Measurements from ENCODE around the gene FRY.

Gene FRY

DNA sequence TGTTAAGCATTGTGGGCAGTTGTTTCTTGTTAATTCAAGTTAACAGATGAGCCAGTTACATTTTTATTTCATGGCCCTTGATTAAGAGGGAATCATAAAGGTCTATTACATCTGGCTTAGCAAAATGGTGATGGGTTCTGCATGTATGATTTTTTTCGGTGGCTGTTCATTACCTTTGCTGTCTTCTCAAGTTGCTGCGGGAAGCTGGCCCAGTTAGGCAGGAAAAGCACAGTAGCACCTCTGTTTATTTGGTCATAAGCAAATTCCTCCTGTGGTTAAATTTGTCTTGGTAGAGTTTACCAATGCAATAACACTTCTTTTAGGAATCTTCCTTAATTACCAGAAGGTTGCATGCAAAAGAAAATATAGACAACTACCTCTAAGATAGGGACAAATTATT lies 104.5 kb downstream of the FRY start:
- DNase-seq: no peak

- no peak for DNase-seq
Observed at GRCh38 chr13:32136716-32137115, 105.1 kb downstream of the FRY start.

DNA sequence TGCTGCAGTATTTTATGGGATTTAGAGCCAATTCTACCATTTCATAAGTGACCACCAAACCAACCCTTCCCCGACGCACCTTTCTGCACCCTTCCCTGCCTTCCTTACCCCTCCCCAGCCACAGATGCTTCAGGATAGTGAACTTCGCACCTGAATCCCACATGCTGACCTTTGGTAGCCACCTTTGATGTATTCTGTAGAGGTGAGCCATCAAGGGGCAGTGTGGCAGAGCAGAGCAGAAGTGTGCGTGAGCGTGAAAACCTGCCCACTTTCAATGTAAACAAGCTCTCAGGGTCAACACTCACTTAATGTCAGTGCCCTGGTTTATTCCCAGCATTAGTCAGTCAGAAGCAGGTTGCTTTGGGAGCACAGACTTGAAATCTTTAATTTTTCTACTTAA lies 107.7 kb downstream of the FRY start:
- no peak for DNase-seq

DNA sequence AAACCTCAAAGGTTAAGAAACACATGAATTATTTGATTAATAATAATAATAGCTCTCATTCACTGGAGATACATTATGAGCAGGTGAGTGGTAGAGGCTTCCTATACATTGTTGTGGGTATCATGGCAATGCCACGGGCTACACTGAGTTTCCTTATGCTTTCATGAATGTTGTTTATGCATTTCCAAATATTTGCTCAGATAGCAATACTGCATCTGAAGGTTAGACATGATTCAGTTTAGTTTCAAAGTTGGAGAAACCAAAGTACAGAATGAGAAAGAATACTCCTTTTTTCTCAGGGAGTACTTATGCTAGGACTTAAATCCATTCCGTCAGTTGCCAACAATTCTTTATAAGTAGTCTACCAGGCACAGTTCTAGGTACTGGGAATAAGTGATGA lies 108.5 kb downstream of the FRY start:
- no peak for DNase-seq

DNA sequence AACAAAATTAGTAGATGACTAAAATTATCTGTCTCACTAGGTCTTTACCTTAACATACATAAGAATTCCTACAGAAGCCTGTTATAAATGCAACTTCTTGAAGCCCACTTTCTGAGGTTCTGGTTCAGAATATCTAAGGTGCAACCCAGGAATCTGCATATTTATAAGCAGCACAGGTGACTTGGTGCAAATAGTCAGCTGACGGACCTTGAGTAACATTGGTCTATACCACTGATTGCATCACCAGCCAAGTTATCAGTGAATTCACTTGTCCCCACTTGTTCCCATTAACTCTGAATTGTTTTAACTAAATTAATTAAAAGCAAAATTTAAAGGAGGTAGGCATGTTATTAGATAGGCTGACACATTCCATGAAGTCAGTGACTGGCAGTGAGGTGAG lies 109.9 kb downstream of the FRY start:
- no peak for DNase-seq

- no peak for DNase-seq
Observed at GRCh38 chr13:32142115-32142514, 110.5 kb downstream of the FRY start.

- DNase-seq: no peak
Observed at GRCh38 chr13:32142956-32143375, 111.4 kb downstream of the FRY start.

DNA sequence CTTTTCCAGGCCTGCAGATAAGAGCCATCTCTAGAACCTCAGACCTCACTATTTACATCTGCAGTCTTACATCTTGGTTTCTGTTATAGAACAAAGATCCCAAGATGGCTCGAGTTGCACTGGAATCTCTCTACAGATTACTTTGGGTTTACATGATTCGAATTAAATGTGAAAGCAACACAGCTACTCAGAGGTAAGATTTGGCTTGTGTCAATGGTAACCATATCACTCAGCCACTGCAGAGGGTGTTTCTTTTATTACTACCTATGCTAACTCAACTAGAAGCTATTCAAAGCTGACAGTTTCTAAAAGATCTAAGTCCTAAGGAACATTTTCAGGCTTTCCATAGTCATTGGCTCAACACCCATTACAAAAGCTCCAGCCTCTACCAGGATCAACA lies 115.6 kb downstream of the FRY start:
- no peak for DNase-seq

DNA sequence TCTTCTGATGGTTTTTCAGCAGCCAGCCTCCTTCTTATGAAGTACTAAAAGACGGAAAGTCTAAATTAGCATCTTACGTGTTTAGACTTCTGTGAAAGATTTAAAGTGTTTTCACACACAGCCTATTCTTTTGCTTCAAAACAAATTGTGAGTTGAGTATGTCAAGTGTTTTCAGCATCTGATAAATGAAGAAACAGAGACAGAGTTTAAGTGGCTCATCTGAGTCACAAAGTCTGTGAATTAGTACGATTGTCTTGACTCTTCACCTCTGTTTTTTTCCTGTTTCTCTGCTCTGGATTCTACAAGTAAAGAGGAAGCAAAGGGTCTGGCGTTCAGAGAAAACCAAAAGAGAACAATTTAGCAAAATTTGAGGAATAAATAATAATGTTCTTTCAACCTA lies 116.4 kb downstream of the FRY start:
- no peak for DNase-seq

- no peak for DNase-seq
Observed at GRCh38 chr13:32150239-32150638, 118.7 kb downstream of the FRY start.

- DNase-seq: no peak
Observed at GRCh38 chr13:32150794-32151193, 119.2 kb downstream of the FRY start.

DNA sequence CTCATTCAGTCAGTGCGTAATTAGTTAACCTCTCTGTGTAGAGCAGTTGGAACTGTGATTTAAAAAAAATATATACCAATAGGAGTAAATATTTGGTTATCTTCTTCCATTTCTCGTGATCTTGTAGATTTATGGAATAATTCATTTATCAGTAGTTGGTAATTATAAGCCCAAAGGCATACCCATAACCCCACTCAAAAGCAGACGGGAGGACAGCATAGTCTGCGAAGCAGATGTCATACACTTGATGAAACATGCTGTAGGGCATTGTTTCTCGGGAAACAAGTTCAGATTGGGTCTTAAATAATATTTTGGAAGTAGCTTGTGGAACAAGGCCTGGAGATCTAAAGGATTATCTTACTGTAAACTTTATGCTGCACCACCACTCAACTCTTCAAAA lies 119.7 kb downstream of the FRY start:
- no peak for DNase-seq

- no peak for DNase-seq
Observed at GRCh38 chr13:32153056-32153455, 121.5 kb downstream of the FRY start.

GRCh38 chr13:32159137-32159869 lies 127.7 kb downstream of the FRY start:
- no peak for DNase-seq

DNA sequence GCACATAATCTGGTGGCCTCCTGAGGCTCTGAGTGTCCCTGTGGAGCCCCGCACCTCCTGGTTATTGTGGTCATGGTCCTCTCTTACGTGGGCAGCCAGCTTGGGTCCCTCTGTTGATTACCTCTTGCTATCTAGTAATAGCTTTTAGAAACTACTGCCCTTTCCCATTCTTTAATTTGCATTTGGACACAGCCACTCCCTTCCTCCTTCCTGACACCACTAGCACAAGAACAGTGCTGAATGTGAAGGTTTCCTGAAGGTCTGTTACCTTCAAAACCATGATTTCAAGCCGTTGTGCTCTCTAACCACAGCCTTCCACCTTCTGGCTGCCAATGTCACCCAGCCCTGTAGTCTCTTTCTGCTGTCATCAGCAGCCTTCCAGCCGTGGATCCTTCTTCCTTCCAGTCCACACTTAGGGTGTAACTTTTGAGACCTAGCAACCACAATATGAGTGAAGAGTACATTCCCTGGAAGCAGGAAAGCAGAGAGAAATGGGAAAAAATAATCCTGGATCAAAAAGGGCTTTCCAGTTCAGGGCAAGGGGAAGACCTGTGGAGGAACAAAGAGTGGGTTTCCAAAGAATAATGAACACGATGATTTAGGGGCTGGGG lies 130.9 kb downstream of the FRY start:
- no peak for DNase-seq

- DNase-seq: peak; percentile 14
Observed at GRCh38 chr13:32164622-32165268, 133.2 kb downstream of the FRY start.

DNA sequence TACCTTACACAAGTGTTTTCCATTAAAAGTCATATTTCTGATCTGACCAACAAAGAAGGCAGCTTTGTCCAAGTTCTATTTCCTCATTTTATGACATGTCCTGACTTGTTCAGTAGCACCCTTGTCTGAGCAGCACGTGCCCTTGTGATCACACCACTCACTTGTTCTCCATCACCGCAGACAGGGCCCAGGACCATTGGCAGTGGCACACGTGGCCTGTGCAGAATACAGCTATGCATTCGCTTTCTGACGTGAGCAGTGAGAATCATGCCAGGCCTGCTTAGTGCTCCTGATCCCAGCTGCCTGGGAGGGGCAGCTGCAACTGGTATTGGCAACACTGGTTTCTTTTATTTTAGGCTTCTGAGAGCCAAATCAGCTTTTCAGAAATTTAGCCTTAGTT lies 134.2 kb downstream of the FRY start:
- no peak for DNase-seq

DNA sequence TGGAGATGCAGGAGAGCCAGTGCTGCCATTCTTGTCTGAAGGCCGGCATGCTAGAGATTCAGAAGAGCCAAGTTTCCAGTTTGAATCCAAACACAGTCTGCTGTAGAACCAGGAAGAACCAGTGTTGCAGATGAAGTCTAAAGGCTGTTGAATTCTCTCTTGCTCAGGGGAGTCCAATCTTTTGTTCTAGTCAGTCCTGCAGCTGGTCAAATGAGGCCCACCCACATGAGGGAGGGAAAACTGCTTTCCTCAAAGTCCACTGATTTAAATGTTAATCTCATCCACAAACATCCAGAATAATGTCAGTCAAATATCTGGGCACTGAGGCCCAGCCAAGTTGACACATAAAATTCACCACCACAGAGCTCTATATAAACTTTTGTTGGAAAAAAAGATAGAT lies 136.6 kb downstream of the FRY start:
- no peak for DNase-seq

DNA sequence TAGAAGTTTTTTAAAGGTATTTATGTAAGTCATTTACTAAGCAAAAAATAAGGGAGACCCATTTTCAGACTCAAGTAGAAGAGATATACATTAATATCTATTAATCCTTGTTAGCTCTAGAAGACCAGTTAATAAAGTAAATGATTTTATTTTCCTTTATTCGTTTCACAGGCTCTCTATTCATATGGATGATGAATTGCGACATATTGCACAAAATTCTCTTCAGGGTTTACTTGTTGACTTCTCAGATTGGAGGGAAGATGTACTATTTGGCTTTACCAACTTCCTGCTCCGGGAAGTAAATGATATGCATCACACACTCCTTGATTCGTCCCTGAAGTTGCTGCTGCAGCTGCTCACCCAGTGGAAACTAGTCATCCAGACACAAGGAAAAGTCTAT lies 139.3 kb downstream of the FRY start:
- no peak for DNase-seq

DNA sequence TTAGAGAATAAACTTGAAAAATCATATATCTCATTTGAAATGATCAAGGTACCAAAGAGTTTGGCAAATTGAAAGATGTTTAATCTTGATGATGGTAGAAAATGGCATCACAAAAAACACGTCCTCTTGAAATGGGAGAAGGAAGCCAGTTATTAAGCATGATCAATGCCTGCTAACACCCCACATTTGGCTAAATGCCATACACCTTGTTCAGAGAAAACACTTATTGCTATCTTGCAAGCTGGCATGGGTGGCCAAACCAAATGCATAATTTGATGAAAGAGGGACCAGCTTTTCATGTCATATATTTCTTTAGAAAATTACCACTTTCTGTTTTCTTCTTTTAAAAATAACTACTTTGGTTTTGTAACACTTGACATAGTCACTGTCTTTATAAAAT lies 142.3 kb downstream of the FRY start:
- no peak for DNase-seq

- no peak for DNase-seq
Observed at GRCh38 chr13:32174366-32174765, 142.8 kb downstream of the FRY start.

DNA sequence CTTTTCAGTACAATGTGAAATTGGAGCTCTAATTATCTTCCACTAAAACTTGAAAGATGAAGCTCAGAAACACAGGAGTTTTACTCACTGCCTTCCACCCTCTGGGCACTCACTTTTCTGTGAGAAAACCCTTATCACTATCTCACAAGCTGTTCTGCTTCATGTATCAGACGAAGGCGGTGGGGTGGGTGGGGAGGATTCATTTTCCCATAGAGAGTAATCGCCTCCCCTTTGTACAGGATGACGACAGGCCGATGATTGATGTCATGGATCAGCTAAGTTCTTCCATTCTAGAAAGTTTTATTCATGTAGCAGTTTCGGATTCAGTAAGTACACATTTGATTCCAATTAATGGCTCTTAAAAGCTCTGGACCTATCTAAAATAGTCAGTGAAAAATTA lies 143.7 kb downstream of the FRY start:
- DNase-seq: no peak

DNA sequence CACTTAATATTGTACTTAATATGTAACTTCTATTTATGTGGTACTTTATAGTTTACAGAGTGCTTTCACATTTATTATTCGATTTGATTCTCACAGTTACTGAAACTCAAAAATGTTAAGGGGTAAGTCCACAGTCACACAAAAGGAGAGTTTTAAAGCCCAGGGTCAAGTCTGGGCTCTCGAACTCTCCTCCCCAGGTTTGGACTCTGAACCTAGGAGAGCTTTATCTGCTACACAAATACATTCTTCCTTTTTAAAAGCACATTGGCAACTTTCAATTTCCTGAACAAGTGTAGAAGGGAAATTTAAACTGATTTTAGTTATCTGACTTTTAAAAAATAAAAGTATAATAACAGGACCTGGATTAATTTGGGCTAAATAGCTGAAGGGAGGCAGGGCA lies 144.4 kb downstream of the FRY start:
- DNase-seq: no peak

GRCh38 chr13:32176696-32177095 lies 145.1 kb downstream of the FRY start:
- DNase-seq: no peak

DNA sequence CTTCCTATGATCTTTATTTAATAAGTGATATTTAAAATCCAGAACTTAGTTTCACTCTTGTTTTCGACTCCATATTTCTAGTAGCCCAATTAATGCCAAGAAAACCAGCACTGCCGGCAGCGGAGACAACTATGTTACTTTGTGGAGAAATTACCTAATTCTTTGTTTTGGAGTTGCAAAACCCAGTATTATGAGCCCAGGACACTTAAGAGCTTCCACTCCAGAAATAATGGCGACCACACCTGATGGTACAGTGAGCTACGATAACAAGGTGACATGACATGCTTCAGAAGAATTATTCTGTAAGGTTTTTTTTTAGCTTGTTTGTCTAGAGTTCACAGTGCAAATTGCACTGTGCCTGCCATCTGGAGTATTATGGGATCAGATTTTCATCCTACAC lies 147.2 kb downstream of the FRY start:
- no peak for DNase-seq

Measured in NCI-H774 (cell line).